ENCODE measurements around the gene KLC1. TPM values are rescaled to one million over a fixed set of nuclear protein-coding genes. Genes with fewer than 3 reads are reported as not detected.

The KLC1 gene
- polyA plus RNA-seq, 2 of the 4 experiments (the other 2 are of a cell fraction): 81.8 to 150 TPM

GRCh38 chr14:103708750-103709187, 79.8 kb downstream of the KLC1 start:
- WGBS (ENCODE audit: missing lambda C conversion rate): 96% methylated on average over 18 of the region's 18 CpGs

GRCh38 chr14:103709814-103710213, 80.8 kb downstream of the KLC1 start:
- TF ChIP-seq BCL3 (IDR thresholded peaks at IDR 0.05) (no peak), ATOH8 (CRISPR knock-in tag; IDR thresholded peaks at IDR 0.05; ENCODE audit: low read depth) (no peak), CTCF (IDR thresholded peaks at IDR 0.05) (no peak), JUN (IDR thresholded peaks at IDR 0.05) (no peak), ZNF302 (CRISPR knock-in tag; IDR thresholded peaks at IDR 0.05) (no peak), PHF8 (IDR thresholded peaks at IDR 0.05; ENCODE audit: borderline replicate concordance, low read depth) (no peak), FOSB (CRISPR knock-in tag; IDR thresholded peaks at IDR 0.05) (no peak), TP53 (CRISPR knock-in tag; IDR thresholded peaks at IDR 0.05) (no peak), BHLHE40 (IDR thresholded peaks at IDR 0.05; ENCODE audit: low read depth, low read length) (no peak)
- FAIRE-seq (no peak), ATAC-seq (no peak), DNase-seq (ENCODE audit: low read depth in 1 of 2, low spot score in 1 of 2) (no peak)
- Histone ChIP-seq H3K9me3 (no peaks in the 10 kb centered on the region), H3K4me3 (no peak overlapping the region), H3K27ac (no peak overlapping the region), H3K4me1 (peaks cover 13% of the 10 kb centered on the region; the same call in 2 of the 3 replicates), H3K4me2 (no peak overlapping the region)
- ChIA-PET CTCF (no interaction called here), POLR2A (no interaction called here)
- WGBS (ENCODE audit: missing lambda C conversion rate): 89% methylated on average over 15 of the region's 15 CpGs

More at GRCh38 chr14:103708750-103709187, 79.8 kb downstream of the KLC1 start:
- Histone ChIP-seq H3K9me3 (no peaks in the 10 kb centered on the region), H3K4me1 (peaks cover 4% of the 10 kb centered on the region; the same call in 1 of the 3 replicates), H3K27ac (no peak overlapping the region), H3K4me2 (no peak overlapping the region), H3K4me3 (no peak overlapping the region)
- FAIRE-seq (no peak), ATAC-seq (no peak), DNase-seq (ENCODE audit: low read depth in 1 of 2, low spot score in 1 of 2) (no peak)
- CTCF ChIA-PET: no interaction called here
- TF ChIP-seq HES2 (IDR thresholded peaks at IDR 0.05) (no peak), NPAS2 (CRISPR knock-in tag; IDR thresholded peaks at IDR 0.05; ENCODE audit: borderline replicate concordance) (no peak), ESRRA (IDR thresholded peaks at IDR 0.05; ENCODE audit: borderline replicate concordance, low read length) (no peak), RFX5 (IDR thresholded peaks at IDR 0.05) (no peak), CHD4 (IDR thresholded peaks at IDR 0.05; ENCODE audit: borderline replicate concordance) (no peak), CBX8 (IDR thresholded peaks at IDR 0.05) (no peak), POLR2AphosphoS2 (conservative IDR thresholded peaks at IDR 0.05; ENCODE audit: low read length) (no peak)
- POLR2A ChIA-PET: no interaction called here

GRCh38 chr14:103710771-103711377, 81.9 kb downstream of the KLC1 start:
- DNase-seq (ENCODE audit: low read depth in 1 of 2, low spot score in 1 of 2): no peak
- Histone ChIP-seq H3K4me2 (no peak overlapping the region), H3K27ac (no peak overlapping the region; a peak in 1 of 6 replicates), H3K4me3 (no peak overlapping the region), H3K4me1 (peaks cover 13% of the 10 kb centered on the region; the same call in 2 of the 3 replicates), H3K9me3 (no peaks in the 10 kb centered on the region)
- 66% methylated on average over 9 of the region's 9 CpGs for WGBS (ENCODE audit: missing lambda C conversion rate)
- FAIRE-seq: no peak
- ATAC-seq: no peak
- TF ChIP-seq BCL3 (IDR thresholded peaks at IDR 0.05) (no peak), JUNB (IDR thresholded peaks at IDR 0.05) (no peak), ZFP36 (IDR thresholded peaks at IDR 0.05; ENCODE audit: borderline replicate concordance, partially characterized antibody) (no peak), NPAS2 (CRISPR knock-in tag; IDR thresholded peaks at IDR 0.05; ENCODE audit: borderline replicate concordance) (no peak), HDAC2 (IDR thresholded peaks at IDR 0.05) (no peak)
- ChIA-PET CTCF (no interaction called here), POLR2A (no interaction called here)

Data from A549 (cell line).